SK-N-SH treated with all-trans-retinoic acid at 6 μM for 48 hours (cell line): ENCODE results near the gene TAMM41.

ENCODE experiments used
- ATAC-seq: fragments of 200-7000 bp; cut with Tn5 transposase; 3 replicates; pipeline ENCODE4 v1.9.1; 2020; ENCODE audit warnings: mild to moderate bottlenecking, moderate library complexity
- ARNTL ChIP-seq: fragments of 450-650 bp; formaldehyde crosslinking; IDR thresholded peaks from 2 replicates; pipeline ENCODE4 v1.5.0; 2020; ENCODE audit warnings: low read depth, mild to moderate bottlenecking, moderate library complexity, borderline replicate concordance
- BACH2 ChIP-seq: fragments of 250-450 bp; sonication (Bioruptor Pico); IDR thresholded peaks from 2 replicates; pipeline ENCODE4 v1.9.0; 2021; ENCODE audit warnings: mild to moderate bottlenecking, borderline replicate concordance
- CSDC2 ChIP-seq: fragments of 250-450 bp; sonication (Bioruptor Pico); IDR thresholded peaks from 2 replicates; pipeline ENCODE4 v1.5.0; 2020; ENCODE audit warnings: mild to moderate bottlenecking, moderate library complexity
- ESRRG ChIP-seq: fragments of 250-450 bp; sonication (Bioruptor Pico); IDR thresholded peaks from 2 replicates; pipeline ENCODE4 v1.6.1; 2021; ENCODE audit warnings: mild to moderate bottlenecking
- GLIS3 ChIP-seq: fragments of 250-450 bp; sonication (Bioruptor Pico); IDR thresholded peaks from 2 replicates; pipeline ENCODE4 v1.5.0; 2020; ENCODE audit warnings: mild to moderate bottlenecking, moderate library complexity
- ISL1 ChIP-seq: fragments of 250-450 bp; sonication (Bioruptor Pico); IDR thresholded peaks from 2 replicates; pipeline ENCODE4 v2.1.2; 2022; ENCODE audit warnings: mild to moderate bottlenecking, moderate library complexity
- OSR1 ChIP-seq: fragments of 250-450 bp; sonication (Bioruptor Pico); IDR thresholded peaks from 2 replicates; pipeline ENCODE4 v1.8.0; 2022; ENCODE audit warnings: moderate library complexity, mild to moderate bottlenecking, inconsistent platforms
- PATZ1 ChIP-seq: fragments of 250-450 bp; sonication (Bioruptor Pico); IDR thresholded peaks from 2 replicates; pipeline ENCODE4 v1.8.0; 2020; ENCODE audit warnings: mild to moderate bottlenecking, moderate library complexity, borderline replicate concordance
- PPARA ChIP-seq: fragments of 250-450 bp; sonication (Bioruptor Pico); IDR thresholded peaks from 2 replicates; pipeline ENCODE4 v1.5.0; 2020; ENCODE audit warnings: mild to moderate bottlenecking, borderline replicate concordance
- RARB ChIP-seq: fragments of 250-450 bp; sonication (Bioruptor Pico); IDR thresholded peaks from 2 replicates; pipeline ENCODE4 v1.8.0; 2021; ENCODE audit warnings: mild to moderate bottlenecking, moderate library complexity
- TCF4 ChIP-seq: fragments of 250-450 bp; sonication (Bioruptor Pico); IDR thresholded peaks from 2 replicates; pipeline ENCODE4 v1.8.0; 2021; ENCODE audit warnings: mild to moderate bottlenecking, moderate library complexity, borderline replicate concordance
- TOX ChIP-seq: fragments of 250-450 bp; sonication (Bioruptor Pico); IDR thresholded peaks from 2 replicates; pipeline ENCODE4 v1.8.0; 2021; ENCODE audit warnings: mild to moderate bottlenecking, moderate library complexity, borderline replicate concordance
- TSHZ2 ChIP-seq: fragments of 250-450 bp; sonication (Bioruptor Pico); IDR thresholded peaks from 2 replicates; pipeline ENCODE4 v1.5.0; 2020; ENCODE audit warnings: mild to moderate bottlenecking, moderate library complexity
- ZC3H10 ChIP-seq: fragments of 250-450 bp; sonication (Bioruptor Pico); IDR thresholded peaks from 2 replicates; pipeline ENCODE4 v1.5.1; 2021; ENCODE audit warnings: mild to moderate bottlenecking, moderate library complexity
- ZFP3 ChIP-seq: fragments of 250-450 bp; sonication (Bioruptor Pico); IDR thresholded peaks from 2 replicates; pipeline ENCODE4 v1.5.0; 2020; ENCODE audit warnings: mild to moderate bottlenecking, moderate library complexity
- ZFP30 ChIP-seq: fragments of 450-650 bp; formaldehyde crosslinking; IDR thresholded peaks from 2 replicates; pipeline ENCODE4 v1.5.0; 2022; ENCODE audit warnings: mild to moderate bottlenecking, moderate library complexity
- ZNF565 ChIP-seq: fragments of 450-650 bp; formaldehyde crosslinking; conservative IDR thresholded peaks from 2 replicates; pipeline ENCODE4 v1.5.0; 2020; ENCODE audit warnings: low read depth, mild to moderate bottlenecking, moderate library complexity
- ZNF70 ChIP-seq: fragments of 450-650 bp; formaldehyde crosslinking; IDR thresholded peaks from 2 replicates; pipeline ENCODE4 v1.5.0; 2020; ENCODE audit warnings: mild to moderate bottlenecking, moderate library complexity
- ZNF8 ChIP-seq: fragments of 450-650 bp; formaldehyde crosslinking; IDR thresholded peaks from 2 replicates; pipeline ENCODE4 v1.5.0; 2020; ENCODE audit warnings: mild to moderate bottlenecking, moderate library complexity
- TF ChIP-seq, protein P1 (sequence below): fragments of 250-450 bp; sonication (Bioruptor Pico); IDR thresholded peaks from 2 replicates; pipeline ENCODE4 v1.5.1; 2020; ENCODE audit warnings: low read depth, mild to moderate bottlenecking, moderate library complexity
- TF ChIP-seq, protein P2 (sequence below): fragments of 250-450 bp; sonication (Bioruptor Pico); IDR thresholded peaks from 2 replicates; pipeline ENCODE4 v1.8.0; 2021; ENCODE audit warnings: low read depth, mild to moderate bottlenecking, moderate library complexity, borderline replicate concordance
- TF ChIP-seq, protein P3 (sequence below): fragments of 250-450 bp; sonication (Bioruptor Pico); IDR thresholded peaks from 2 replicates; pipeline ENCODE4 v1.5.1; 2021; ENCODE audit warnings: mild to moderate bottlenecking, moderate library complexity

The TAMM41 gene

GRCh38 chr3:11764931-11765363, 81.7 kb downstream of the TAMM41 start:
- TF ChIP-seq, protein P1, sequence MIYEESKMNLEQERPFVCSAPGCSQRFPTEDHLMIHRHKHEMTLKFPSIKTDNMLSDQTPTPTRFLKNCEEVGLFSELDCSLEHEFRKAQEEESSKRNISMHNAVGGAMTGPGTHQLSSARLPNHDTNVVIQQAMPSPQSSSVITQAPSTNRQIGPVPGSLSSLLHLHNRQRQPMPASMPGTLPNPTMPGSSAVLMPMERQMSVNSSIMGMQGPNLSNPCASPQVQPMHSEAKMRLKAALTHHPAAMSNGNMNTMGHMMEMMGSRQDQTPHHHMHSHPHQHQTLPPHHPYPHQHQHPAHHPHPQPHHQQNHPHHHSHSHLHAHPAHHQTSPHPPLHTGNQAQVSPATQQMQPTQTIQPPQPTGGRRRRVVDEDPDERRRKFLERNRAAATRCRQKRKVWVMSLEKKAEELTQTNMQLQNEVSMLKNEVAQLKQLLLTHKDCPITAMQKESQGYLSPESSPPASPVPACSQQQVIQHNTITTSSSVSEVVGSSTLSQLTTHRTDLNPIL (CRISPR knock-in tag), result no peak
- TF ChIP-seq ZNF70 (CRISPR knock-in tag), result no peak
- no peak for ATAC-seq

GRCh38 chr3:11759996-11760395, 86.7 kb downstream of the TAMM41 start:
- TF ChIP-seq CSDC2 (no peak), RARB (CRISPR knock-in tag) (no peak), BACH2 (CRISPR knock-in tag) (no peak), PPARA (CRISPR knock-in tag) (no peak), TOX (CRISPR knock-in tag) (no peak), ZNF70 (CRISPR knock-in tag) (no peak), ZNF565 (CRISPR knock-in tag) (no peak), TSHZ2 (CRISPR knock-in tag) (no peak), ZC3H10 (no peak), ARNTL (CRISPR knock-in tag) (no peak), ESRRG (CRISPR knock-in tag) (no peak), PATZ1 (CRISPR knock-in tag) (no peak), OSR1 (CRISPR knock-in tag) (no peak), ZNF8 (CRISPR knock-in tag) (no peak)
- TF ChIP-seq, protein P2, sequence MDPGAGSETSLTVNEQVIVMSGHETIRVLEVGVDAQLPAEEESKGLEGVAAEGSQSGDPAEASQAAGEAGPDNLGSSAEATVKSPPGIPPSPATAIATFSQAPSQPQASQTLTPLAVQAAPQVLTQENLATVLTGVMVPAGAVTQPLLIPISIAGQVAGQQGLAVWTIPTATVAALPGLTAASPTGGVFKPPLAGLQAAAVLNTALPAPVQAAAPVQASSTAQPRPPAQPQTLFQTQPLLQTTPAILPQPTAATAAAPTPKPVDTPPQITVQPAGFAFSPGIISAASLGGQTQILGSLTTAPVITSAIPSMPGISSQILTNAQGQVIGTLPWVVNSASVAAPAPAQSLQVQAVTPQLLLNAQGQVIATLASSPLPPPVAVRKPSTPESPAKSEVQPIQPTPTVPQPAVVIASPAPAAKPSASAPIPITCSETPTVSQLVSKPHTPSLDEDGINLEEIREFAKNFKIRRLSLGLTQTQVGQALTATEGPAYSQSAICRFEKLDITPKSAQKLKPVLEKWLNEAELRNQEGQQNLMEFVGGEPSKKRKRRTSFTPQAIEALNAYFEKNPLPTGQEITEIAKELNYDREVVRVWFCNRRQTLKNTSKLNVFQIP (CRISPR knock-in tag), result no peak
- ATAC-seq, result no peak

GRCh38 chr3:11757929-11758328, 88.8 kb downstream of the TAMM41 start:
- TF ChIP-seq TCF4 (CRISPR knock-in tag) (no peak), PATZ1 (CRISPR knock-in tag) (no peak), ZC3H10 (no peak), TOX (CRISPR knock-in tag) (no peak), ESRRG (CRISPR knock-in tag) (no peak), PPARA (CRISPR knock-in tag) (no peak), ZNF70 (CRISPR knock-in tag) (no peak), ISL1 (CRISPR knock-in tag) (no peak), ZFP3 (CRISPR knock-in tag) (no peak), RARB (CRISPR knock-in tag) (no peak), CSDC2 (no peak), ZFP30 (CRISPR knock-in tag) (no peak), ZNF8 (CRISPR knock-in tag) (no peak), BACH2 (CRISPR knock-in tag) (no peak), ARNTL (CRISPR knock-in tag) (no peak), GLIS3 (no peak), ZNF565 (CRISPR knock-in tag) (no peak)
- TF ChIP-seq, protein P2 (CRISPR knock-in tag), result no peak
- TF ChIP-seq, protein P3, sequence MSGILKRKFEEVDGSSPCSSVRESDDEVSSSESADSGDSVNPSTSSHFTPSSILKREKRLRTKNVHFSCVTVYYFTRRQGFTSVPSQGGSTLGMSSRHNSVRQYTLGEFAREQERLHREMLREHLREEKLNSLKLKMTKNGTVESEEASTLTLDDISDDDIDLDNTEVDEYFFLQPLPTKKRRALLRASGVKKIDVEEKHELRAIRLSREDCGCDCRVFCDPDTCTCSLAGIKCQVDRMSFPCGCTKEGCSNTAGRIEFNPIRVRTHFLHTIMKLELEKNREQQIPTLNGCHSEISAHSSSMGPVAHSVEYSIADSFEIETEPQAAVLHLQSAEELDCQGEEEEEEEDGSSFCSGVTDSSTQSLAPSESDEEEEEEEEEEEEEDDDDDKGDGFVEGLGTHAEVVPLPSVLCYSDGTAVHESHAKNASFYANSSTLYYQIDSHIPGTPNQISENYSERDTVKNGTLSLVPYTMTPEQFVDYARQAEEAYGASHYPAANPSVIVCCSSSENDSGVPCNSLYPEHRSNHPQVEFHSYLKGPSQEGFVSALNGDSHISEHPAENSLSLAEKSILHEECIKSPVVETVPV (CRISPR knock-in tag), result no peak
- TF ChIP-seq, protein P1 (CRISPR knock-in tag), result no peak
- ATAC-seq, result no peak
